Uterus (tissue), 4 donors: ENCODE results near the gene BAIAP2. TPM values are rescaled to one million over a fixed set of nuclear protein-coding genes. Genes with fewer than 3 reads are reported as not detected.
A peak's percentile ranks its signal among the peaks of the same experiment; 100 is the strongest.

Experiments
- DNase-seq, 2 donors: peaks; one replicate each; pipeline ENCODE4 v3.0.0-alpha.2; 2019 to 2020
- H3K27ac ChIP-seq, 2 donors: fragments of 200-600 bp; sonication (generic); 1 replicate in 1 of 2; 2 replicates in 1 of 2; pipeline ENCODE4 v1.5.1; 2016 to 2018
- H3K27me3 ChIP-seq, 2 donors: fragments of 200-600 bp; sonication (generic); one replicate each; pipeline ENCODE4 v1.5.1; 2018 to 2019; ENCODE audit warnings: control low read depth in 1 of 2
- H3K36me3 ChIP-seq, 2 donors: fragments of 200-600 bp; sonication (generic); one replicate each; pipeline ENCODE4 v1.5.1; 2019; ENCODE audit warnings: control low read depth in 1 of 2
- H3K4me1 ChIP-seq, 2 donors: fragments of 200-600 bp; sonication (generic); one replicate each; pipeline ENCODE4 v1.5.1; 2018 to 2019; ENCODE audit warnings: control low read depth in 1 of 2
- H3K4me3 ChIP-seq, 2 donors: fragments of 200-600 bp; sonication (generic); 1 replicate in 1 of 2; 2 replicates in 1 of 2; pipeline ENCODE4 v1.5.1; 2018 to 2019; ENCODE audit warnings: mild to moderate bottlenecking in 1 of 2
- H3K9me3 ChIP-seq, 2 donors: fragments of 200-600 bp; sonication (generic); one replicate each; pipeline ENCODE4 v1.5.1; 2019; ENCODE audit warnings: control low read depth in 1 of 2
- POLR2A ChIP-seq, 2 donors: fragments of 450-650 bp; IDR thresholded peaks; one replicate each; pipeline ENCODE4 v1.6.1; 2016; ENCODE audit warnings: antibody characterized with exemption in 2 of 2, mild to moderate bottlenecking in 1 of 2, moderate library complexity in 1 of 2
- intact Hi-C: fragments of 100-400 bp; cut with DNase I; formaldehyde crosslinking; loops from one replicate; pipeline ENCODE4 v1.15.1; 2023; ENCODE audit warnings: low total_unique reads
- total RNA-seq, 4 donors: library from RNA; depleted of rRNA in 3 of 4; stranded (reverse); fragments of >200 nt in 3 of 4; gene quantifications; one replicate each; pipeline versions ENCODE4 v1.1.0 to v1.2.4, GENCODE V29; 2014 to 2023
- TF ChIP-seq, protein P1 (sequence below), 4 experiments: fragments of 200-600 bp in 2 of 4; fragments of 450-650 bp in 2 of 4; sonication (generic) in 2 of 4; IDR thresholded peaks; one replicate each; pipeline ENCODE4 v1.5.1; 2016 to 2019; ENCODE audit warnings: antibody characterized with exemption in 4 of 4, mild to moderate bottlenecking in 2 of 4, moderate library complexity in 1 of 4
- donor health status: DM: yes; HTN: yes; CAD: no.

Gene BAIAP2
- total RNA-seq, 4 donors from 2014 or later, result 16.5 to 70.7 (median 45.8) TPM

DNA sequence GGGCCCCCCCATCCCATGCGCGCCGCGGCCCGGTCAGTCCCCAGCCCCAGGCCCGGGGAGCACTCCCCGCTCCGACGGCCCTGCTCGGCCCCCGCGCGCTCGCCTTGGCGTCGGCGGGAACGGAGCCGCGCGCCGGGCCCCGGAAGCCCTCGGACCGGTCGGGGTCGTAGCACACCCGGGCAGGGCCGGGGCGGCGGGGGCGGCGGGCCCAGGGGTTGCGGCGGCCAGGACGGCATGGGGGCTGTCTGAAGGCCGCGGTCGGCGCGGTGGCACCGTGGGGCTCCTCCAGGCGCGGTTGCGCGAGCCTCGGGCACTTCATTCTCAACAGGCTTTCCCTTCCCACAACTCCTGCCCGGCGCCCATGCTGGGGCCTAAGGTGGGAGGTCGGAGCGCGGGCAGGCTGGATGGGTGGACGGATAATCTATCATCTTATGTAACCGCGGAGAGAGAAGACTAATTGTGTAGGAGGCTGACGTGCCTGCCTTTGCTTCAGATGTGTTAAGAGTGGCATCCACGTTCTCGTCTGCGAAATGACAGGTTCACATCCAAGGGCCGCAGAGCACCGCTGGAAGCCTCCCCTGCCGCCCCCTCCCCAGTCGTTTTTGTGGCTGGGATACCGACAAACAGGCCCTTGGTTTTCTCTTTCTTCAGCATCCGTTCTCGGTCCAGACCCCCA, 708 bp downstream of the BAIAP2 start:
- intact Hi-C loops, result no loop called here
- TF ChIP-seq POLR2A (IDR thresholded peaks at IDR 0.05), result no peak
- TF ChIP-seq, protein P1, sequence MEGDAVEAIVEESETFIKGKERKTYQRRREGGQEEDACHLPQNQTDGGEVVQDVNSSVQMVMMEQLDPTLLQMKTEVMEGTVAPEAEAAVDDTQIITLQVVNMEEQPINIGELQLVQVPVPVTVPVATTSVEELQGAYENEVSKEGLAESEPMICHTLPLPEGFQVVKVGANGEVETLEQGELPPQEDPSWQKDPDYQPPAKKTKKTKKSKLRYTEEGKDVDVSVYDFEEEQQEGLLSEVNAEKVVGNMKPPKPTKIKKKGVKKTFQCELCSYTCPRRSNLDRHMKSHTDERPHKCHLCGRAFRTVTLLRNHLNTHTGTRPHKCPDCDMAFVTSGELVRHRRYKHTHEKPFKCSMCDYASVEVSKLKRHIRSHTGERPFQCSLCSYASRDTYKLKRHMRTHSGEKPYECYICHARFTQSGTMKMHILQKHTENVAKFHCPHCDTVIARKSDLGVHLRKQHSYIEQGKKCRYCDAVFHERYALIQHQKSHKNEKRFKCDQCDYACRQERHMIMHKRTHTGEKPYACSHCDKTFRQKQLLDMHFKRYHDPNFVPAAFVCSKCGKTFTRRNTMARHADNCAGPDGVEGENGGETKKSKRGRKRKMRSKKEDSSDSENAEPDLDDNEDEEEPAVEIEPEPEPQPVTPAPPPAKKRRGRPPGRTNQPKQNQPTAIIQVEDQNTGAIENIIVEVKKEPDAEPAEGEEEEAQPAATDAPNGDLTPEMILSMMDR (IDR thresholded peaks at IDR 0.05), result no peak
- H3K4me1 ChIP-seq, result peaks cover 3 to 13% of the 10 kb centered on the region in 2 donors

DNA sequence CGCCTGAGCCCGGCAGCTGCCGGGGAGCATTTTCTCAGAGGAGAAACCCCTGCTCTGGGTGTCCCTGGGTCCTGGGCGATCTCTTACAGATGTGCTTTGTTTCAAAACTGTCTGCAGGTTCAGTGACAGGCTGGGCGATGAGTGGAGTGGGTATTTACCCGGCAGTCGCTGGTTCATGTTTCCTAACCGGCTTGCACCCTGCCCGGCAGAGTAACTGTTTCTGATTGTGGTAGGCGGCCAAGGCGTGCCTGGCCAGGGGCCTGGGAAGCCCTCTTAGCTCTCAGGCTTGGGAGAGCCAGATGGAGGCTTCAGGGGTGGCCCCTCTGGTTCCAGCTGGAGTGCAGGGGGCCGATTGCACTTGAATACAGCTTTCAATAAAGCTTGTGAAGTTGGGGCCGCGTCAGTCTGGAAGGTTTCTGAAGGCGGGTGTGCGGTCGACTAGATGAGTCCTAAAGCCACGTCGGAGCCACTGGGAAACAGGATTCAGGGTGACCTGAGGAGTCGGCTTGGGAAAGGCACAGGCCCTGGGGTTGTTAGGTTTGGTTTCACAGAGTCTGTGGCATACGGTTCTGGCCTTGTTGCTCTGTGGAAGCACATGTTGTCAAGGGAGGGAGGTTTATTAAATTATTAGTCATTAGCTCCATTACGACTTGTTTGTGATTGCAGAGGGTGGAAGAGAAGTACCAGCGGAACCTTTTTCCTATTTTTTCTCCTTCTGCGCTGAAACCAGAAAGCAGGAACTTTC, 1.4 kb downstream of the BAIAP2 start:
- TF ChIP-seq, protein P1 (IDR thresholded peaks at IDR 0.05), result no peak
- no peak for TF ChIP-seq POLR2A (IDR thresholded peaks at IDR 0.05)
- H3K9me3 ChIP-seq, result no peaks in the 10 kb centered on the region
- H3K27ac ChIP-seq, result peak overlapping the region; percentile 17 to 71
- H3K4me1 ChIP-seq, result peaks cover 3 to 13% of the 10 kb centered on the region in 2 donors
- no peak for DNase-seq
- no peaks in the 10 kb centered on the region for H3K27me3 ChIP-seq
- intact Hi-C loops, result no loop called here
- H3K36me3 ChIP-seq, result no peaks in the 10 kb centered on the region
- H3K4me3 ChIP-seq, result peak overlapping the region in 1 of 2 donors; percentile 72

More for the DNA sequence above, 708 bp downstream of the BAIAP2 start:
- Histone ChIP-seq H3K27ac (peak overlapping the region; percentile 60 to 71), H3K36me3 (no peaks in the 10 kb centered on the region), H3K4me3 (peak overlapping the region; percentile 44 to 72), H3K27me3 (no peaks in the 10 kb centered on the region), H3K9me3 (no peaks in the 10 kb centered on the region)
- DNase-seq, result no peak

DNA sequence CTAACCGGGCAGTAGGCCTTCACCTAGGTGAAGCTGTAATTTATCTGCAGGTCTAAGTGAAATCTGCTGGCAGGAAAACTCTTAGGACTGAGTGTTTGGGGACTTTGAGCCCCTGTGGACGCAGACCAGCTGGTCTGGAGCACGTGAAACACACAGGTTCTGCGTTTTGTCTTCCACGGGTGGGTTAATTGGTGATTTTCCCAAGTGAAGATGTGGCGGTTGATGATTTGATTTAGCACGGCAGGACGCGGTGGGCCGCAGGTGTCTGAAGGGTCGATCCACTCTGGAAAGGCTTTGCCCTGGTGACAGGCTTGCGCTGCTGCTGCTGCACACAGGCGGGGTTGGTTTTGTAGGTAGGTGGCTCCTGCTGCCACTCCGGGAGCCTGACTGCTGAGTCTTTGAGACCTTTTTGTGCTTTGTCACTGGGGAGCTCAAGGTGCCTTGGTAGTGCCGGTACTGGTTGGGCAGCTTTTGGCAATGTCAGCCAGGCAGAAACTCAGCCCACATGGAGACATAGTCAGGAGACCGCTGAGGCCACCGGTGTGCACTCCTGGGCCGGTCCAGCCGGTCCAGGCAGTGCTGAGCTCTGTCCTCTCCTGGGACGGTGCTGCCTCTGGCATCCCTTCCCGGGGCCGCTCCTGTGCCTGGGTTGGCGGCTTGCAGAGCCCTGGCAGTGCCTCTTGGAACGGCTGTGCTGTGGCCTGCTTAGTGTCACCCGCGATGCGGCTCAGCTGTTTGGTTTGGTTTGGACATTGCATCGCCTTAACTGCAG, 2.3 kb downstream of the BAIAP2 start:
- no peak overlapping the region for H3K27ac ChIP-seq
- H3K36me3 ChIP-seq, result no peaks in the 10 kb centered on the region
- DNase-seq, result no peak
- TF ChIP-seq, protein P1 (IDR thresholded peaks at IDR 0.05), result no peak
- TF ChIP-seq POLR2A (IDR thresholded peaks at IDR 0.05), result no peak
- no peak overlapping the region for H3K4me3 ChIP-seq
- intact Hi-C loops, result no loop called here
- H3K4me1 ChIP-seq, result peaks cover 3 to 13% of the 10 kb centered on the region in 2 donors
- H3K9me3 ChIP-seq, result no peaks in the 10 kb centered on the region
- no peaks in the 10 kb centered on the region for H3K27me3 ChIP-seq

GRCh38 chr17:81037798-81038733, 3.1 kb downstream of the BAIAP2 start:
- Histone ChIP-seq H3K36me3 (no peaks in the 10 kb centered on the region), H3K4me3 (no peak overlapping the region), H3K27ac (no peak overlapping the region), H3K9me3 (no peaks in the 10 kb centered on the region), H3K4me1 (peaks cover 3 to 13% of the 10 kb centered on the region in 2 donors), H3K27me3 (no peaks in the 10 kb centered on the region)
- TF ChIP-seq, protein P1 (IDR thresholded peaks at IDR 0.05), result no peak
- TF ChIP-seq POLR2A (IDR thresholded peaks at IDR 0.05), result no peak
- intact Hi-C loops, result no loop called here
- no peak for DNase-seq
